Trophoblast cell (in vitro differentiated cells and primary cell): ENCODE measurements around the gene ZNF862. TPM values are rescaled to one million over a fixed set of nuclear protein-coding genes. Genes with fewer than 3 reads are reported as not detected.
A peak's percentile ranks its signal among the peaks of the same experiment; 100 is the strongest.

ENCODE experiments used
- DNase-seq, 2 donors: peaks; one replicate each; pipeline ENCODE4 v3.0.0-alpha.2; 2016
- H2AFZ ChIP-seq: 2 replicates; pipeline ENCODE4 v1.6.1; 2013; ENCODE audit warnings: low read length, moderate library complexity, mild to moderate bottlenecking; ENCODE audit not compliant: insufficient read depth, poor library complexity
- H2AK5ac ChIP-seq: 2 replicates; pipeline ENCODE4 v1.6.1; 2013; ENCODE audit warnings: mild to moderate bottlenecking, low read length
- H2BK120ac ChIP-seq: 2 replicates; pipeline ENCODE4 v1.6.1; 2013; ENCODE audit warnings: low read length, mild to moderate bottlenecking, moderate library complexity; ENCODE audit not compliant: insufficient read depth, poor library complexity
- H2BK12ac ChIP-seq: 2 replicates; pipeline ENCODE4 v1.6.1; 2013; ENCODE audit warnings: mild to moderate bottlenecking, low read length, moderate library complexity
- H2BK5ac ChIP-seq: 2 replicates; pipeline ENCODE4 v1.6.1; 2013; ENCODE audit warnings: low read length, low read depth, moderate library complexity, mild to moderate bottlenecking; ENCODE audit not compliant: poor library complexity
- H3K14ac ChIP-seq: 2 replicates; pipeline ENCODE4 v1.6.1; 2013; ENCODE audit warnings: mild to moderate bottlenecking, low read length
- H3K18ac ChIP-seq: 2 replicates; pipeline ENCODE4 v1.6.1; 2013; ENCODE audit warnings: mild to moderate bottlenecking, low read length
- H3K23ac ChIP-seq: 2 replicates; pipeline ENCODE4 v1.6.1; 2013; ENCODE audit warnings: low read length
- H3K27ac ChIP-seq: 2 replicates; pipeline ENCODE4 v1.5.1; 2013; ENCODE audit warnings: low read depth, mild to moderate bottlenecking, inconsistent platforms, low read length, moderate library complexity
- H3K27me3 ChIP-seq: 2 replicates; pipeline ENCODE4 v1.6.1; 2013; ENCODE audit warnings: inconsistent platforms, mild to moderate bottlenecking, low read length, moderate library complexity; ENCODE audit not compliant: insufficient read depth
- H3K36me3 ChIP-seq, 2 experiments: 1 replicate in 1 of 2; 2 replicates in 1 of 2; pipeline ENCODE4 v1.6.1; 2013; ENCODE audit warnings: low read length in 2 of 2, mild to moderate bottlenecking in 2 of 2, moderate library complexity in 1 of 2; ENCODE audit not compliant: insufficient read depth in 2 of 2, control insufficient read depth in 1 of 2
- H3K4ac ChIP-seq: 2 replicates; pipeline ENCODE4 v1.6.1; 2013; ENCODE audit warnings: low read depth, mild to moderate bottlenecking, low read length, moderate library complexity
- H3K4me1 ChIP-seq, 2 experiments: 1 replicate in 1 of 2; 2 replicates in 1 of 2; pipeline ENCODE4 v1.6.1; 2013; ENCODE audit warnings: low read length in 2 of 2, mild to moderate bottlenecking in 2 of 2, moderate library complexity in 1 of 2; ENCODE audit not compliant: insufficient read depth in 2 of 2, control insufficient read depth in 1 of 2
- H3K4me2 ChIP-seq: 2 replicates; pipeline ENCODE4 v1.6.1; 2013; ENCODE audit warnings: inconsistent platforms, mild to moderate bottlenecking, low read length, moderate library complexity
- H3K4me3 ChIP-seq: 2 replicates; pipeline ENCODE4 v1.5.1; 2013; ENCODE audit warnings: mild to moderate bottlenecking, low read depth, low read length, inconsistent platforms
- H3K79me1 ChIP-seq: one replicate; pipeline ENCODE4 v1.6.1; 2013; ENCODE audit warnings: low read length
- H3K79me2 ChIP-seq: 2 replicates; pipeline ENCODE4 v1.6.1; 2013; ENCODE audit warnings: low read length, mild to moderate bottlenecking; ENCODE audit not compliant: control insufficient read depth, insufficient read depth, poor library complexity
- H3K9ac ChIP-seq: 2 replicates; pipeline ENCODE4 v1.6.1; 2013; ENCODE audit warnings: mild to moderate bottlenecking, low read length
- H3K9me3 ChIP-seq: 2 replicates; pipeline ENCODE4 v1.6.1; 2013; ENCODE audit warnings: low read depth, mild to moderate bottlenecking, control low read depth, inconsistent platforms, low read length; ENCODE audit not compliant: insufficient read depth
- H4K12ac ChIP-seq: 2 replicates; pipeline ENCODE4 v1.6.1; 2013; ENCODE audit warnings: low read depth, mild to moderate bottlenecking, low read length, moderate library complexity
- H4K8ac ChIP-seq: 2 replicates; pipeline ENCODE4 v1.6.1; 2013; ENCODE audit warnings: low read depth, mild to moderate bottlenecking, low read length, moderate library complexity
- H4K91ac ChIP-seq: one replicate; pipeline ENCODE4 v1.6.1; 2013; ENCODE audit warnings: low read depth, mild to moderate bottlenecking, low read length, moderate library complexity
- WGBS: extraction: QIAGEN DNeasy Blood & Tissue Kit; methylation state at CpG from one replicate; pipeline ENCODE4 v1.1.7; 2013; ENCODE audit warnings: missing lambda C conversion rate; ENCODE audit not compliant: insufficient read length, insufficient coverage; ENCODE audit errors: extremely low coverage; 5-methylcytosine and 5-hydroxymethylcytosine counted together
- polyA plus RNA-seq: library from polyadenylated mRNA; stranded (reverse); fragments of 200-250 nt; gene quantifications from 2 replicates; pipeline ENCODE4 v1.2.3, GENCODE V29; 2013

Gene ZNF862
- polyA plus RNA-seq = 3.1 and 3.3 TPM in 2 replicates

DNA sequence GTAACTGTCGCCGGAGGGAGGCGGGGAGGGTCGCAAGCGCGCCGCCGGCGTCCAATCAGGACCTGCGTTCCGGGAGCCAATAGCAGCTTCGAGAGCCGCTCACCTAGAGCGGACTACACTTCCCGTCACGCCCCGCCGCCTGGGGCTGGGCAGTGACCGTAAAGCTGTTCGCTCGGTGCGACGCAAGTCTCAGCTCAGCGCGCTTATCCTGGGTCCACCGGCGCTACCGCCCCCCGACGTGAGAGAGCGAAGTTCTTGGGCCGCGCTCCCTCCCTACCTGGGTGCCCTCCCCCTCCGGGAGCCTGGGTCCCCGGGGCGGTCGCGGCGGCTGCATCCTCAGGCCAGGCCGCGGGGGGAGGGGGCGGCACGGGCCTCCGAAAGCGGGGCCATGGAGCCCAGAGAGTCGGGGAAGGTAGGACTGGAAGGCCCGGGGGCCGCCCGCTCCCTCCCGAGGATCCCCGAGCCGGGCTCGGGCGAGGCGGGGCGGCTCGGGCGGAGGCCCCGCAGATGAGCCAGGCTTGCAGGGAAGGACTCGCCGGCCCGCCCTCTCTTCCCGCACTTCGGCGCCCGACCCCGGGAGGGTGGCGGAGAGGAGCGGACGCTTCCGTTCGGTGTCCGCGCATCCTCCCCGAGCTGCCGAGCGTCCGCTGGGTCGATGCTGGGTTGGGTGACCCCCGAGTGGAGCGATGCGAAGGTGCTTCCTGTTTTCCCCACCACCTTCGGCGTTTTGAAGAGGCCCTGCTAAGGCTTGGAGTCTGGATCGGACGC lies at the start of gene ZNF862:
ZNF862 (plus strand) TSS at position 152 of the 768 bp plus-strand sequence; CDS start at position 389, 237 bp downstream.
- Histone ChIP-seq H3K27me3 (no peaks in the 10 kb centered on the region), H2BK5ac (peak within 1 kb of the TSS; percentile 46), H3K4me3 (peak within 1 kb of the TSS; percentile 87), H3K23ac (no peak within 1 kb of the TSS), H3K4me2 (peak within 1 kb of the TSS; percentile 94), H3K4ac (peak within 1 kb of the TSS; percentile 56), H4K91ac (peak within 1 kb of the TSS; percentile 86), H4K12ac (peak within 1 kb of the TSS; percentile 92), H2BK120ac (peak within 1 kb of the TSS; percentile 34), H3K79me2 (peaks cover 4% of the 10 kb centered on the region), H3K9me3 (no peaks in the 10 kb centered on the region), H3K36me3 (no peaks in the 10 kb centered on the region), H2AK5ac (no peak within 1 kb of the TSS), H2AFZ (peak within 1 kb of the TSS; percentile 82), H3K4me1 (peaks cover 0 to 4% of the 10 kb centered on the region in 2 experiments), H2BK12ac (no peak within 1 kb of the TSS), H3K27ac (peak within 1 kb of the TSS; percentile 44), H3K79me1 (peaks cover 6% of the 10 kb centered on the region), H4K8ac (peak within 1 kb of the TSS; percentile 89), H3K9ac (peak within 1 kb of the TSS; percentile 81), H3K14ac (peak within 1 kb of the TSS; percentile 61), H3K18ac (peak within 1 kb of the TSS; percentile 38)
- WGBS = no CpG with 5 or more reads among the region's 86 CpGs
- DNase-seq = peak; percentile 97 to 99

DNA sequence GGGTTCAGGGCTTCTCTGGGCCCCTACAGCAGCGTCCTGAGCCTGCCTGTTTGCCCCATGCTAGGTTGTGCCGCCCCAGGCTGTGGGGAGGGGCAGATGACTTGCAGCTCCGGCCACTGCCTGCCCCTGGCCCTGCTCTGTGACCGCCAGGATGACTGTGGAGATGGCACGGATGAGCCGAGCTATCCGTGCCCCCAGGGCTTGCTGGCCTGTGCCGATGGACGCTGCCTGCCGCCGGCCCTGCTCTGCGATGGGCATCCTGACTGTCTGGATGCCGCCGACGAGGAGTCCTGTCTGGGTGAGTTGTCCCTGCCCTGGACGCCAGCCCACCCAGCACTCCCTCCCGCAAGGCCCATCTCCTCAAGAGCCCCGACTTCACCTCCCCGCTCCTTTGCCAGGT lies 49.1 kb upstream of the ZNF862 start:
- H3K4me3 ChIP-seq = no peak overlapping the region
- H2AK5ac ChIP-seq = no peak overlapping the region
- peaks cover 17% of the 10 kb centered on the region for H3K27me3 ChIP-seq
- no peaks in the 10 kb centered on the region for H3K36me3 ChIP-seq
- H2AFZ ChIP-seq = no peak overlapping the region
- H4K8ac ChIP-seq = no peak overlapping the region
- no peak overlapping the region for H4K91ac ChIP-seq
- no peak overlapping the region for H3K14ac ChIP-seq
- no peak overlapping the region for H4K12ac ChIP-seq
- H3K23ac ChIP-seq = no peak overlapping the region
- H3K9ac ChIP-seq = no peak overlapping the region
- no peak for DNase-seq
- no peak overlapping the region for H3K4ac ChIP-seq
- no CpG with 5 or more reads among the region's 19 CpGs for WGBS
- H3K4me1 ChIP-seq = no peaks in the 10 kb centered on the region
- H3K79me1 ChIP-seq = no peaks in the 10 kb centered on the region
- H2BK120ac ChIP-seq = no peak overlapping the region
- H3K9me3 ChIP-seq = peaks cover 4% of the 10 kb centered on the region
- no peaks in the 10 kb centered on the region for H3K79me2 ChIP-seq
- no peak overlapping the region for H2BK5ac ChIP-seq
- H3K27ac ChIP-seq = no peak overlapping the region
- no peak overlapping the region for H3K18ac ChIP-seq
- H2BK12ac ChIP-seq = no peak overlapping the region
- no peak overlapping the region for H3K4me2 ChIP-seq

DNA sequence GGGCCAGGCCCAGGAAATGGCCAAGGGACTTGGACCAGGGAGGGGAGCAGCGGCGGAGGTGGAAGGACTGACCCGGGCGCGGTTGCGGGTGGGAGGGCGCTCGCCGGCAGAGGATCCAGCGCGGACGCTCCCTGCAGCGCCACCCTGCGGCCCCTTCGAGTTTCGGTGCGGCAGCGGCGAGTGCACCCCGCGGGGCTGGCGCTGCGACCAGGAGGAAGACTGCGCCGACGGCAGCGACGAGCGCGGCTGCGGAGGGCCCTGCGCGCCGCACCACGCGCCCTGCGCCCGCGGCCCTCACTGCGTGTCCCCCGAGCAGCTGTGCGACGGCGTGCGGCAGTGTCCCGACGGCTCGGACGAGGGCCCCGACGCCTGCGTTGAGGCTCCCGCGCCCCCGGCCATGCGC lies 48.0 kb upstream of the ZNF862 start:
- H3K79me1 ChIP-seq = no peaks in the 10 kb centered on the region
- H3K18ac ChIP-seq = no peak overlapping the region
- H3K9me3 ChIP-seq = peaks cover 4% of the 10 kb centered on the region
- H3K4me2 ChIP-seq = peak overlapping the region; percentile 0
- no peak overlapping the region for H2BK12ac ChIP-seq
- H4K12ac ChIP-seq = no peak overlapping the region
- H3K14ac ChIP-seq = no peak overlapping the region
- H3K4me1 ChIP-seq = no peaks in the 10 kb centered on the region
- H2BK120ac ChIP-seq = no peak overlapping the region
- H3K23ac ChIP-seq = no peak overlapping the region
- no peak overlapping the region for H2BK5ac ChIP-seq
- no CpG with 5 or more reads among the region's 56 CpGs for WGBS
- H2AFZ ChIP-seq = peak overlapping the region; percentile 19
- no peak overlapping the region for H4K8ac ChIP-seq
- no peak overlapping the region for H2AK5ac ChIP-seq
- no peak for DNase-seq
- H3K79me2 ChIP-seq = no peaks in the 10 kb centered on the region
- H3K36me3 ChIP-seq = no peaks in the 10 kb centered on the region
- no peak overlapping the region for H3K4me3 ChIP-seq
- H3K4ac ChIP-seq = no peak overlapping the region
- no peak overlapping the region for H3K27ac ChIP-seq
- peaks cover 17% of the 10 kb centered on the region for H3K27me3 ChIP-seq
- H3K9ac ChIP-seq = no peak overlapping the region
- H4K91ac ChIP-seq = no peak overlapping the region

DNA sequence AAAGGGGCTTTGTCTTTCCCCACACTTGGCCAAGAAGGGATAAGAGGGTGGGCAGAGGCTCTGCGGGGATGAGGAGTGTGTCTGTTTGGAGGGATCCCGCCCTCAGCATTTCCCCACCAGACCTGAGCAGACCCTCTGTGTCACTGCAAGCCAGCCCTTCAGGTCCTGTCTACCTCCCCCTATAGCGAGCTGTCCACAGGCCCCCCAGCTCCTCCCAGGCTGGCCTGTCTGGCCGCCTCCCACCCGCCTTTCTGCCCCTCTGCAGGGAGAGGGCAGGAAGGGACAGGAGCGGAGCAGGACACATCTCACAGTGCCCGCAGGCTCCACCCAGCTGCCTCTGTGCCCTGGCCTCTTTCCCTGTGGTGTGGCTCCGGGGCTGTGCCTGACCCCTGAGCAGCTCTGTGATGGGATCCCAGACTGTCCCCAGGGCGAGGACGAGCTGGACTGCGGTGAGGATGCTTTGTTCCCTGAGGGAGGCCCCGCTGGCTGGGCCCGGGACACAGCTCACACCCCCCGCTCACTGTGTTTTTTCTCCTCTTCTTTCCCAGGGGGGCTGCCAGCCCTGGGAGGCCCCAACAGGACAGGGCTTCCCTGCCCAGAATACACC lies 47.3 kb upstream of the ZNF862 start:
- Histone ChIP-seq H4K12ac (no peak overlapping the region), H3K79me2 (no peaks in the 10 kb centered on the region), H4K91ac (no peak overlapping the region), H2BK12ac (no peak overlapping the region), H3K4me1 (no peaks in the 10 kb centered on the region), H3K4me3 (no peak overlapping the region), H3K14ac (no peak overlapping the region), H3K27me3 (peaks cover 17% of the 10 kb centered on the region), H3K27ac (no peak overlapping the region), H2AK5ac (no peak overlapping the region), H3K9me3 (peaks cover 4% of the 10 kb centered on the region), H4K8ac (no peak overlapping the region), H3K23ac (no peak overlapping the region), H3K18ac (no peak overlapping the region), H3K79me1 (no peaks in the 10 kb centered on the region), H2BK120ac (no peak overlapping the region), H2AFZ (no peak overlapping the region), H3K36me3 (no peaks in the 10 kb centered on the region), H2BK5ac (no peak overlapping the region), H3K4me2 (no peak overlapping the region), H3K9ac (no peak overlapping the region), H3K4ac (no peak overlapping the region)
- WGBS = no CpG with 5 or more reads among the region's 14 CpGs
- DNase-seq = no peak
